Measurements from ENCODE around the gene SEC14L1.

SEC14L1 gene

GRCh38 chr17:77223642-77224420 is 83.1 kb downstream of the SEC14L1 start:
- no peak overlapping the region for H3K4me3 ChIP-seq (ENCODE audit: low read depth, low read length)
- no peaks in the 10 kb centered on the region for H3K9me3 ChIP-seq (ENCODE audit: control insufficient read depth, insufficient read depth, low read depth, low read length)
- peaks cover 0 to 4% of the 10 kb centered on the region in 2 experiments; a peak in 2 of 3 replicates for H3K36me3 ChIP-seq (ENCODE audit: control insufficient read depth in 2 of 2, insufficient read depth in 1 of 2, low read length in 2 of 2)
- POLR2A ChIA-PET: no interaction called here
- no peaks in the 10 kb centered on the region for H3K4me1 ChIP-seq (ENCODE audit: control insufficient read depth, insufficient read depth, low read length)
- no peak overlapping the region for H3K27ac ChIP-seq (ENCODE audit: extremely low read depth, low read depth, low read length)
- TF ChIP-seq SCRT1 (tag by site-specific recombination; IDR thresholded peaks at IDR 0.05; ENCODE audit: borderline replicate concordance) (no peak), ZNF169 (tag by site-specific recombination; IDR thresholded peaks at IDR 0.05) (no peak), SETDB1 (IDR thresholded peaks at IDR 0.05; ENCODE audit: insufficient read length, low read length) (no peak), ZNF26 (tag by site-specific recombination; IDR thresholded peaks at IDR 0.05) (no peak), ZNF221 (tag by site-specific recombination; IDR thresholded peaks at IDR 0.05; ENCODE audit: borderline replicate concordance) (no peak)
- CTCF ChIA-PET: interaction anchor here (0.6 kb wide), 1 partner anchor 137 kb away, joined by 3 read pairs; no protein-coding TSS in a partner anchor

GRCh38 chr17:77225265-77225664 is 84.5 kb downstream of the SEC14L1 start:
- Histone ChIP-seq H3K4me1 (ENCODE audit: control insufficient read depth, insufficient read depth, low read length) (no peaks in the 10 kb centered on the region), H3K27ac (ENCODE audit: extremely low read depth, low read depth, low read length) (no peak overlapping the region), H3K4me3 (ENCODE audit: low read depth, low read length) (no peak overlapping the region), H3K36me3 (ENCODE audit: control insufficient read depth in 2 of 2, insufficient read depth in 1 of 2, low read length in 2 of 2) (no peaks in the 10 kb centered on the region), H3K9me3 (ENCODE audit: control insufficient read depth, insufficient read depth, low read depth, low read length) (no peaks in the 10 kb centered on the region)
- ChIA-PET POLR2A (no interaction called here), CTCF (no interaction called here)
- TF ChIP-seq SETDB1 (IDR thresholded peaks at IDR 0.05; ENCODE audit: insufficient read length, low read length) (peak; percentile 64), ZNF837 (tag by site-specific recombination; IDR thresholded peaks at IDR 0.05) (no peak)

- ChIA-PET CTCF (interaction anchor here (0.6 to 0.7 kb wide), 2 partner anchors 139 to 158 kb away, joined by 3 read pairs; no protein-coding TSS in a partner anchor), POLR2A (no interaction called here)
- Histone ChIP-seq H3K9me3 (ENCODE audit: control insufficient read depth, insufficient read depth, low read depth, low read length) (no peaks in the 10 kb centered on the region), H3K4me3 (ENCODE audit: low read depth, low read length) (no peak overlapping the region), H3K27ac (ENCODE audit: extremely low read depth, low read depth, low read length) (no peak overlapping the region), H3K36me3 (ENCODE audit: control insufficient read depth in 2 of 2, insufficient read depth in 1 of 2, low read length in 2 of 2) (no peaks in the 10 kb centered on the region), H3K4me1 (ENCODE audit: control insufficient read depth, insufficient read depth, low read length) (no peaks in the 10 kb centered on the region)
- TF ChIP-seq ZIC2 (tag by site-specific recombination; IDR thresholded peaks at IDR 0.05): 0 out of 2 replicates have a peak, but pooled peaks have one; percentile 17
- TF ChIP-seq KLF7 (tag by site-specific recombination; IDR thresholded peaks at IDR 0.05; ENCODE audit: borderline replicate concordance): no peak
Measured at GRCh38 chr17:77227461-77228240, 86.9 kb downstream of the SEC14L1 start.

GRCh38 chr17:77228241-77228752 is 87.5 kb downstream of the SEC14L1 start:
- peak; percentile 59 for TF ChIP-seq ZNF341 (tag by site-specific recombination; IDR thresholded peaks at IDR 0.05; ENCODE audit: low read depth)
- TF ChIP-seq ZNF155 (tag by site-specific recombination; IDR thresholded peaks at IDR 0.05): no peak
- TF ChIP-seq ZBTB17 (tag by site-specific recombination; IDR thresholded peaks at IDR 0.05): 0 out of 2 replicates have a peak, but pooled peaks have one; percentile 14
- TF ChIP-seq SETDB1 (IDR thresholded peaks at IDR 0.05; ENCODE audit: insufficient read length, low read length): peak; percentile 34
- ChIA-PET CTCF (interaction anchor here (0.6 to 0.7 kb wide), 2 partner anchors 97 to 140 kb away, joined by 3 read pairs; no protein-coding TSS in a partner anchor), POLR2A (interaction anchor here (0.6 kb wide), 1 partner anchor 87 kb away, joined by 3 read pairs; the partner anchor contains the start of gene SEC14L1)
- H3K4me1 ChIP-seq (ENCODE audit: control insufficient read depth, insufficient read depth, low read length): no peaks in the 10 kb centered on the region
- no peaks in the 10 kb centered on the region for H3K9me3 ChIP-seq (ENCODE audit: control insufficient read depth, insufficient read depth, low read depth, low read length)
- no peak overlapping the region for H3K4me3 ChIP-seq (ENCODE audit: low read depth, low read length)
- no peak overlapping the region for H3K27ac ChIP-seq (ENCODE audit: extremely low read depth, low read depth, low read length)
- H3K36me3 ChIP-seq (ENCODE audit: control insufficient read depth in 2 of 2, insufficient read depth in 1 of 2, low read length in 2 of 2): no peaks in the 10 kb centered on the region
